HepG2 (cell line): ENCODE measurements around the gene ERO1A. TPM values are rescaled to one million over a fixed set of nuclear protein-coding genes. Genes with fewer than 3 reads are reported as not detected.

ENCODE experiments used
- CENPBD1 ChIP-seq: sonication (generic); formaldehyde crosslinking; IDR thresholded peaks from 2 replicates; pipeline ENCODE4 v1.8.0; 2022; ENCODE audit warnings: missing genetic modification reagents, low read depth, mild to moderate bottlenecking, borderline replicate concordance
- E2F5 ChIP-seq: sonication (generic); formaldehyde crosslinking; conservative IDR thresholded peaks from 2 replicates; pipeline ENCODE4 v1.4.0; 2020; ENCODE audit warnings: missing genetic modification reagents
- ESRRA ChIP-seq: sonication (generic); formaldehyde crosslinking; IDR thresholded peaks from 2 replicates; pipeline ENCODE4 v1.5.1; 2020; ENCODE audit warnings: mild to moderate bottlenecking, low read depth, missing genetic modification reagents
- LRRFIP1 ChIP-seq: sonication (generic); formaldehyde crosslinking; conservative IDR thresholded peaks from 2 replicates; pipeline ENCODE4 v1.4.0; 2020; ENCODE audit warnings: missing genetic modification reagents
- MAF1 ChIP-seq: sonication (generic); formaldehyde crosslinking; IDR thresholded peaks from 2 replicates; pipeline ENCODE4 v1.5.0; 2020; ENCODE audit warnings: missing genetic modification reagents, borderline replicate concordance
- MAFK ChIP-seq, 2 experiments: IDR thresholded peaks in 1 of 2; conservative IDR thresholded peaks in 1 of 2; 2 replicates each; pipeline ENCODE4 v1.6.1; 2011; ENCODE audit warnings: improper control_type of control experiment in 2 of 2, low read length in 2 of 2
- PPARG ChIP-seq: conservative IDR thresholded peaks from 2 replicates; pipeline ENCODE4 v1.6.1; 2016; ENCODE audit warnings: missing biosample characterization, missing genetic modification reagents
- PRDM15 ChIP-seq: sonication (generic); formaldehyde crosslinking; IDR thresholded peaks from 2 replicates; pipeline ENCODE4 v1.4.0; 2020; ENCODE audit warnings: missing genetic modification reagents
- RARG ChIP-seq: sonication (generic); formaldehyde crosslinking; IDR thresholded peaks from 2 replicates; pipeline ENCODE4 v1.4.0; 2020; ENCODE audit warnings: low read depth, mild to moderate bottlenecking, missing genetic modification reagents
- SMARCE1 ChIP-seq: fragments of 450-650 bp; IDR thresholded peaks from 2 replicates; pipeline ENCODE4 v1.6.1; 2017; ENCODE audit warnings: borderline replicate concordance
- SMC3 ChIP-seq: IDR thresholded peaks from 2 replicates; pipeline ENCODE4 v1.6.1; 2011; ENCODE audit warnings: low read length, improper control_type of control experiment
- SRSF4 ChIP-seq: fragments of 200-400 bp; formaldehyde crosslinking; IDR thresholded peaks from one replicate; pipeline ENCODE4 v1.6.1; 2018; ENCODE audit warnings: mild to moderate bottlenecking, low read depth, low read length, moderate library complexity; ENCODE audit not compliant: poor library complexity, severe bottlenecking
- ZBED4 ChIP-seq: sonication (generic); formaldehyde crosslinking; IDR thresholded peaks from 2 replicates; pipeline ENCODE4 v1.4.0; 2020; ENCODE audit warnings: missing genetic modification reagents, borderline replicate concordance
- ZNF230 ChIP-seq: sonication (generic); formaldehyde crosslinking; IDR thresholded peaks from 2 replicates; pipeline ENCODE4 v1.4.0; 2020; ENCODE audit warnings: mild to moderate bottlenecking, missing genetic modification reagents
- ZNF256 ChIP-seq: sonication (generic); formaldehyde crosslinking; conservative IDR thresholded peaks from 2 replicates; pipeline ENCODE4 v1.4.0; 2020; ENCODE audit warnings: missing genetic modification reagents
- ZNF597 ChIP-seq: sonication (generic); formaldehyde crosslinking; IDR thresholded peaks from 2 replicates; pipeline ENCODE4 v1.5.0; 2020; ENCODE audit warnings: missing genetic modification reagents
- ZNF777 ChIP-seq: sonication (generic); formaldehyde crosslinking; IDR thresholded peaks from 2 replicates; pipeline ENCODE4 v1.4.0; 2020; ENCODE audit warnings: missing genetic modification reagents
- polyA plus RNA-seq, 8 experiments: library from polyadenylated mRNA; depleted of rRNA in 3 of 8; stranded (reverse) in 7 of 8; unstranded in 1 of 8; fragments of >200 nt; fragmentation: Illumina TruSeq in 4 of 8; extraction: Trizol in 4 of 8; gene quantifications; 2 replicates each; pipeline versions ENCODE4 v1.2.1 to v1.2.3, GENCODE V29; 2011 to 2016; ENCODE audit warnings: low read depth in 4 of 8, missing spikeins in 1 of 8, mixed read lengths in 1 of 8; ENCODE audit not compliant: insufficient read depth in 1 of 8
- total RNA-seq, 5 experiments: library from RNA; depleted of rRNA; stranded (reverse); fragments of >200 nt; fragmentation: Illumina TruSeq; extraction: Trizol; gene quantifications; 2 replicates each; pipeline ENCODE4 v1.2.3, GENCODE V29; 2016; ENCODE audit warnings: low read depth in 1 of 5

The ERO1A gene
- total and polyA plus RNA-seq, 2 of the 13 experiments (the other 11 are each of a cell fraction or from before 2014, with no cell fraction given): 60.3 to 137 TPM

GRCh38 chr14:52695481-52696091 is at the start of gene ERO1A (continued):
- peak; percentile 40; the same call in 1 of the 2 replicates for TF ChIP-seq PRDM15 (CRISPR knock-in tag)
- no peak for TF ChIP-seq E2F5 (CRISPR knock-in tag)
- no peak for TF ChIP-seq ZBED4 (CRISPR knock-in tag)
- no peak for TF ChIP-seq SMARCE1
- peak; percentile 48 for TF ChIP-seq ESRRA (CRISPR knock-in tag)
- TF ChIP-seq ZNF597 (CRISPR knock-in tag): no peak
- TF ChIP-seq ZNF256 (CRISPR knock-in tag): no peak
- TF ChIP-seq SRSF4: no peak
- no peak for TF ChIP-seq ZNF230 (CRISPR knock-in tag)
- no peak for TF ChIP-seq LRRFIP1 (CRISPR knock-in tag)
- no peak for TF ChIP-seq CENPBD1 (CRISPR knock-in tag)
- no peak for TF ChIP-seq ZNF777 (CRISPR knock-in tag)
- no peak for TF ChIP-seq MAFK (conservative IDR thresholded peaks at IDR 0.05 in 1 of 2, IDR thresholded peaks at IDR 0.05 in 1 of 2; ENCODE audit: low read length in 2 of 2)
- TF ChIP-seq SMC3: no peak
- no peak for TF ChIP-seq MAF1 (CRISPR knock-in tag)
- TF ChIP-seq PPARG (CRISPR knock-in tag): no peak
- TF ChIP-seq RARG: no peak
